Occipital lobe (tissue), 2 donors: ENCODE data around the gene STOML3. TPM values are rescaled to one million over a fixed set of nuclear protein-coding genes. Genes with fewer than 3 reads are reported as not detected.

Experiments used
- DNase-seq: peaks from one replicate; lab custom pipeline; 2025; lab: John Stamatoyannopoulos, UW
- total RNA-seq: library from RNA; depleted of rRNA; stranded (reverse); fragments of >200 nt; gene quantifications from one replicate; pipeline ENCODE4 v1.2.3, GENCODE V29; 2014

STOML3 gene
- total RNA-seq, 1 donor from 2014 or later, result 0.16 TPM

- DNase-seq, result no peak
Observed at GRCh38 chr13:38981096-38981495, 9.5 kb downstream of the STOML3 start.

- no peak for DNase-seq
Observed at GRCh38 chr13:38980750-38981078, 9.9 kb downstream of the STOML3 start.

GRCh38 chr13:38979891-38980749, 10.5 kb downstream of the STOML3 start:
- peak; percentile 26 for DNase-seq

GRCh38 chr13:38970380-38971051, 20.1 kb downstream of the STOML3 start:
- no peak for DNase-seq

GRCh38 chr13:38969187-38969586, 21.4 kb downstream of the STOML3 start:
- DNase-seq, result no peak

GRCh38 chr13:38967446-38967845, 23.2 kb downstream of the STOML3 start:
- no peak for DNase-seq

- no peak for DNase-seq
Observed at GRCh38 chr13:38965281-38965680, 25.4 kb downstream of the STOML3 start.

GRCh38 chr13:38960175-38960574, 30.5 kb downstream of the STOML3 start:
- no peak for DNase-seq

- DNase-seq, result no peak
Observed at GRCh38 chr13:38957794-38958592, 32.6 kb downstream of the STOML3 start.

GRCh38 chr13:38954844-38955243, 35.8 kb downstream of the STOML3 start:
- no peak for DNase-seq

- no peak for DNase-seq
Observed at GRCh38 chr13:38954291-38954690, 36.3 kb downstream of the STOML3 start.

GRCh38 chr13:38952827-38953226, 37.8 kb downstream of the STOML3 start:
- no peak for DNase-seq

GRCh38 chr13:38951525-38952313, 38.9 kb downstream of the STOML3 start:
- no peak for DNase-seq

GRCh38 chr13:38950987-38951386, 39.6 kb downstream of the STOML3 start:
- no peak for DNase-seq

GRCh38 chr13:38947054-38947453, 43.6 kb downstream of the STOML3 start:
- DNase-seq, result no peak

GRCh38 chr13:38944219-38944618, 46.4 kb downstream of the STOML3 start:
- DNase-seq, result no peak

- no peak for DNase-seq
Observed at GRCh38 chr13:38943231-38943630, 47.4 kb downstream of the STOML3 start.

GRCh38 chr13:38941353-38941945, 49.2 kb downstream of the STOML3 start:
- no peak for DNase-seq

GRCh38 chr13:38933786-38934185, 56.8 kb downstream of the STOML3 start:
- no peak for DNase-seq

- DNase-seq, result no peak
Observed at GRCh38 chr13:38922170-38922569, 68.5 kb downstream of the STOML3 start.

- no peak for DNase-seq
Observed at GRCh38 chr13:38921081-38921480, 69.5 kb downstream of the STOML3 start.
